ENCODE results near the gene EHMT1.

GRCh38 chr9:137708590-137709284, 89.9 kb downstream of the EHMT1 start:
- TF ChIP-seq KLF12 (CRISPR knock-in tag; IDR thresholded peaks at IDR 0.05; ENCODE audit: borderline replicate concordance) (no peak), CTCF (CRISPR knock-in tag; IDR thresholded peaks at IDR 0.05) (no peak), REST (IDR thresholded peaks at IDR 0.05; ENCODE audit: borderline replicate concordance in 1 of 2, low read depth in 1 of 2, low read length in 2 of 2) (no peak), ZNF614 (CRISPR knock-in tag; IDR thresholded peaks at IDR 0.05; ENCODE audit: borderline replicate concordance) (no peak), PHB2 (IDR thresholded peaks at IDR 0.05; ENCODE audit: partially characterized antibody) (no peak), ELK4 (CRISPR knock-in tag; IDR thresholded peaks at IDR 0.05; ENCODE audit: borderline replicate concordance) (no peak), DZIP1 (CRISPR knock-in tag; IDR thresholded peaks at IDR 0.05) (no peak), ZNF7 (CRISPR knock-in tag; IDR thresholded peaks at IDR 0.05) (no peak), TARDBP (CRISPR knock-in tag; IDR thresholded peaks at IDR 0.05) (no peak), NFE2L2 (IDR thresholded peaks at IDR 0.05; ENCODE audit: low read length) (no peak), HNF1B (CRISPR knock-in tag; IDR thresholded peaks at IDR 0.05) (no peak)

Data from HepG2 (cell line).